ENCODE results near the gene CYP19A1.

DNA sequence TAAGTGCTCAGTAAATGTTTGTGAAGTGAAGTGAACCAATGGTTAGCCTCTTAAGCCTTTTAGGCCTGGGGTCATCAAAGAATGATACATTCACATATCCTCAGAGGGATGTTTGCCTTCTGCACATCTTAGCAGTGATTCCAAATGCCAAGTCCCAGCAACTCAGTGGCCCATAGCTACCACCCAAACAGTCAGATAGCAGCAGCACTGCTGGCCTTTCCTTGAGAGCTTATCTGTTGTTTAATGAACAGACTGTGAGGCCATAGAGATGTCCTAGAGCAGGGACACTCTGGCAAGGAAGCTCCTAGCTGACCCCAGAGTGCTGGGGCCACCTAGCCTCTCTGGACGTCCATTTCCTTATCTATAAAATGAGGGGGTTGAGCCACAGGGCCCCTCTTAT is 86.8 kb downstream of the CYP19A1 start:
- TF ChIP-seq, protein P1, sequence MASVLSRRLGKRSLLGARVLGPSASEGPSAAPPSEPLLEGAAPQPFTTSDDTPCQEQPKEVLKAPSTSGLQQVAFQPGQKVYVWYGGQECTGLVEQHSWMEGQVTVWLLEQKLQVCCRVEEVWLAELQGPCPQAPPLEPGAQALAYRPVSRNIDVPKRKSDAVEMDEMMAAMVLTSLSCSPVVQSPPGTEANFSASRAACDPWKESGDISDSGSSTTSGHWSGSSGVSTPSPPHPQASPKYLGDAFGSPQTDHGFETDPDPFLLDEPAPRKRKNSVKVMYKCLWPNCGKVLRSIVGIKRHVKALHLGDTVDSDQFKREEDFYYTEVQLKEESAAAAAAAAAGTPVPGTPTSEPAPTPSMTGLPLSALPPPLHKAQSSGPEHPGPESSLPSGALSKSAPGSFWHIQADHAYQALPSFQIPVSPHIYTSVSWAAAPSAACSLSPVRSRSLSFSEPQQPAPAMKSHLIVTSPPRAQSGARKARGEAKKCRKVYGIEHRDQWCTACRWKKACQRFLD (CRISPR knock-in tag; IDR thresholded peaks at IDR 0.05), result no peak
- no peak for TF ChIP-seq MAFK (IDR thresholded peaks at IDR 0.05; ENCODE audit: low read length)
- no peak for TF ChIP-seq ZNF408 (CRISPR knock-in tag; IDR thresholded peaks at IDR 0.05; ENCODE audit: low read depth)
- no peak for TF ChIP-seq ZNF589 (CRISPR knock-in tag; IDR thresholded peaks at IDR 0.05; ENCODE audit: low read depth)
- TF ChIP-seq, protein P2, sequence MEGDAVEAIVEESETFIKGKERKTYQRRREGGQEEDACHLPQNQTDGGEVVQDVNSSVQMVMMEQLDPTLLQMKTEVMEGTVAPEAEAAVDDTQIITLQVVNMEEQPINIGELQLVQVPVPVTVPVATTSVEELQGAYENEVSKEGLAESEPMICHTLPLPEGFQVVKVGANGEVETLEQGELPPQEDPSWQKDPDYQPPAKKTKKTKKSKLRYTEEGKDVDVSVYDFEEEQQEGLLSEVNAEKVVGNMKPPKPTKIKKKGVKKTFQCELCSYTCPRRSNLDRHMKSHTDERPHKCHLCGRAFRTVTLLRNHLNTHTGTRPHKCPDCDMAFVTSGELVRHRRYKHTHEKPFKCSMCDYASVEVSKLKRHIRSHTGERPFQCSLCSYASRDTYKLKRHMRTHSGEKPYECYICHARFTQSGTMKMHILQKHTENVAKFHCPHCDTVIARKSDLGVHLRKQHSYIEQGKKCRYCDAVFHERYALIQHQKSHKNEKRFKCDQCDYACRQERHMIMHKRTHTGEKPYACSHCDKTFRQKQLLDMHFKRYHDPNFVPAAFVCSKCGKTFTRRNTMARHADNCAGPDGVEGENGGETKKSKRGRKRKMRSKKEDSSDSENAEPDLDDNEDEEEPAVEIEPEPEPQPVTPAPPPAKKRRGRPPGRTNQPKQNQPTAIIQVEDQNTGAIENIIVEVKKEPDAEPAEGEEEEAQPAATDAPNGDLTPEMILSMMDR (IDR thresholded peaks at IDR 0.05 in 2 of 3, conservative IDR thresholded peaks at IDR 0.05 in 1 of 3; ENCODE audit: insufficient read depth in 2 of 3, low read depth in 1 of 3, low read length in 3 of 3), result no peak
- no peak for TF ChIP-seq KAT2B (IDR thresholded peaks at IDR 0.05; ENCODE audit: low read depth, low read length)
- TF ChIP-seq, protein P3, sequence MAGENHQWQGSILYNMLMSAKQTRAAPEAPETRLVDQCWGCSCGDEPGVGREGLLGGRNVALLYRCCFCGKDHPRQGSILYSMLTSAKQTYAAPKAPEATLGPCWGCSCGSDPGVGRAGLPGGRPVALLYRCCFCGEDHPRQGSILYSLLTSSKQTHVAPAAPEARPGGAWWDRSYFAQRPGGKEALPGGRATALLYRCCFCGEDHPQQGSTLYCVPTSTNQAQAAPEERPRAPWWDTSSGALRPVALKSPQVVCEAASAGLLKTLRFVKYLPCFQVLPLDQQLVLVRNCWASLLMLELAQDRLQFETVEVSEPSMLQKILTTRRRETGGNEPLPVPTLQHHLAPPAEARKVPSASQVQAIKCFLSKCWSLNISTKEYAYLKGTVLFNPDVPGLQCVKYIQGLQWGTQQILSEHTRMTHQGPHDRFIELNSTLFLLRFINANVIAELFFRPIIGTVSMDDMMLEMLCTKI (IDR thresholded peaks at IDR 0.05; ENCODE audit: partially characterized antibody), result no peak
- no peak for TF ChIP-seq ZNF384 (IDR thresholded peaks at IDR 0.05; ENCODE audit: low read depth, low read length)
- no peak for TF ChIP-seq ETV5 (CRISPR knock-in tag; IDR thresholded peaks at IDR 0.05; ENCODE audit: low read depth)
- TF ChIP-seq, protein P4, sequence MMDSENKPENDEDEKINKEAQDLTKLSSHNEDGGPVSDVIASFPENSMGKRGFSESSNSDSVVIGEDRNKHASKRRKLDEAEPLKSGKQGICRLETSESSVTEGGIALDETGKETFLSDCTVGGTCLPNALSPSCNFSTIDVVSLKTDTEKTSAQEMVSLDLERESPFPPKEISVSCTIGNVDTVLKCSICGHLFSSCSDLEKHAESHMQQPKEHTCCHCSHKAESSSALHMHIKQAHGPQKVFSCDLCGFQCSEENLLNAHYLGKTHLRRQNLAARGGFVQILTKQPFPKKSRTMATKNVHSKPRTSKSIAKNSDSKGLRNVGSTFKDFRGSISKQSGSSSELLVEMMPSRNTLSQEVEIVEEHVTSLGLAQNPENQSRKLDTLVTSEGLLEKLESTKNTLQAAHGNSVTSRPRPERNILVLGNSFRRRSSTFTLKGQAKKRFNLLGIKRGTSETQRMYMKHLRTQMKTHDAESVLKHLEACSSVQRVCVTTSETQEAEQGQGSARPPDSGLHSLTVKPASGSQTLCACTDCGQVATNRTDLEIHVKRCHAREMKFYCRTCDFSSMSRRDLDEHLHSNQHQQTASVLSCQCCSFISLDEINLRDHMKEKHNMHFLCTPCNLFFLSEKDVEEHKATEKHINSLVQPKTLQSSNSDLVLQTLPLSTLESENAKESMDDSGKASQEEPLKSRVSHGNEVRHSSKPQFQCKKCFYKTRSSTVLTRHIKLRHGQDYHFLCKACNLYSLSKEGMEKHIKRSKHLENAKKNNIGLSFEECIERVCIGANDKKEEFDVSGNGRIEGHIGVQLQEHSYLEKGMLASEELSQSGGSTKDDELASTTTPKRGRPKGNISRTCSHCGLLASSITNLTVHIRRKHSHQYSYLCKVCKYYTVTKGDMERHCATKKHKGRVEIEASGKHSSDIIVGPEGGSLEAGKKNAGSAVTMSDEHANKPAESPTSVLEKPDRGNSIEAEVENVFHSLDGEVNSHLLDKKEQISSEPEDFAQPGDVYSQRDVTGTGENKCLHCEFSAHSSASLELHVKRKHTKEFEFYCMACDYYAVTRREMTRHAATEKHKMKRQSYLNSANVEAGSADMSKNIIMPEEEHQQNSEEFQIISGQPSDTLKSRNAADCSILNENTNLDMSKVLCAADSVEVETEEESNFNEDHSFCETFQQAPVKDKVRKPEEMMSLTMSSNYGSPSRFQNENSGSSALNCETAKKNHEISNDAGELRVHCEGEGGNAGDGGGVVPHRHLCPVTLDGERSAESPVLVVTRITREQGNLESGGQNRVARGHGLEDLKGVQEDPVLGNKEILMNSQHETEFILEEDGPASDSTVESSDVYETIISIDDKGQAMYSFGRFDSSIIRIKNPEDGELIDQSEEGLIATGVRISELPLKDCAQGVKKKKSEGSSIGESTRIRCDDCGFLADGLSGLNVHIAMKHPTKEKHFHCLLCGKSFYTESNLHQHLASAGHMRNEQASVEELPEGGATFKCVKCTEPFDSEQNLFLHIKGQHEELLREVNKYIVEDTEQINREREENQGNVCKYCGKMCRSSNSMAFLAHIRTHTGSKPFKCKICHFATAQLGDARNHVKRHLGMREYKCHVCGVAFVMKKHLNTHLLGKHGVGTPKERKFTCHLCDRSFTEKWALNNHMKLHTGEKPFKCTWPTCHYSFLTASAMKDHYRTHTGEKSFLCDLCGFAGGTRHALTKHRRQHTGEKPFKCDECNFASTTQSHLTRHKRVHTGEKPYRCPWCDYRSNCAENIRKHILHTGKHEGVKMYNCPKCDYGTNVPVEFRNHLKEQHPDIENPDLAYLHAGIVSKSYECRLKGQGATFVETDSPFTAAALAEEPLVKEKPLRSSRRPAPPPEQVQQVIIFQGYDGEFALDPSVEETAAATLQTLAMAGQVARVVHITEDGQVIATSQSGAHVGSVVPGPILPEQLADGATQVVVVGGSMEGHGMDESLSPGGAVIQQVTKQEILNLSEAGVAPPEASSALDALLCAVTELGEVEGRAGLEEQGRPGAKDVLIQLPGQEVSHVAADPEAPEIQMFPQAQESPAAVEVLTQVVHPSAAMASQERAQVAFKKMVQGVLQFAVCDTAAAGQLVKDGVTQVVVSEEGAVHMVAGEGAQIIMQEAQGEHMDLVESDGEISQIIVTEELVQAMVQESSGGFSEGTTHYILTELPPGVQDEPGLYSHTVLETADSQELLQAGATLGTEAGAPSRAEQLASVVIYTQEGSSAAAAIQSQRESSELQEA (IDR thresholded peaks at IDR 0.05; ENCODE audit: low read depth), result no peak
- TF ChIP-seq, protein P5, sequence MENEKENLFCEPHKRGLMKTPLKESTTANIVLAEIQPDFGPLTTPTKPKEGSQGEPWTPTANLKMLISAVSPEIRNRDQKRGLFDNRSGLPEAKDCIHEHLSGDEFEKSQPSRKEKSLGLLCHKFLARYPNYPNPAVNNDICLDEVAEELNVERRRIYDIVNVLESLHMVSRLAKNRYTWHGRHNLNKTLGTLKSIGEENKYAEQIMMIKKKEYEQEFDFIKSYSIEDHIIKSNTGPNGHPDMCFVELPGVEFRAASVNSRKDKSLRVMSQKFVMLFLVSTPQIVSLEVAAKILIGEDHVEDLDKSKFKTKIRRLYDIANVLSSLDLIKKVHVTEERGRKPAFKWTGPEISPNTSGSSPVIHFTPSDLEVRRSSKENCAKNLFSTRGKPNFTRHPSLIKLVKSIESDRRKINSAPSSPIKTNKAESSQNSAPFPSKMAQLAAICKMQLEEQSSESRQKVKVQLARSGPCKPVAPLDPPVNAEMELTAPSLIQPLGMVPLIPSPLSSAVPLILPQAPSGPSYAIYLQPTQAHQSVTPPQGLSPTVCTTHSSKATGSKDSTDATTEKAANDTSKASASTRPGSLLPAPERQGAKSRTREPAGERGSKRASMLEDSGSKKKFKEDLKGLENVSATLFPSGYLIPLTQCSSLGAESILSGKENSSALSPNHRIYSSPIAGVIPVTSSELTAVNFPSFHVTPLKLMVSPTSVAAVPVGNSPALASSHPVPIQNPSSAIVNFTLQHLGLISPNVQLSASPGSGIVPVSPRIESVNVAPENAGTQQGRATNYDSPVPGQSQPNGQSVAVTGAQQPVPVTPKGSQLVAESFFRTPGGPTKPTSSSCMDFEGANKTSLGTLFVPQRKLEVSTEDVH (IDR thresholded peaks at IDR 0.05; ENCODE audit: low read depth, partially characterized antibody), result no peak
- no peak for TF ChIP-seq KLF16 (IDR thresholded peaks at IDR 0.05)

Data from K562 (cell line).